Measurements from ENCODE around the gene GRM8. TPM values are rescaled to one million over a fixed set of nuclear protein-coding genes. Genes with fewer than 3 reads are reported as not detected.

GRM8 gene
- polyA plus RNA-seq, 1 donor from 2014 or later, result 1.5 TPM

GRCh38 chr7:126755381-126755780 is 497.4 kb downstream of the GRM8 start:
- Histone ChIP-seq H3K79me2 (replicated peaks; ENCODE audit: insufficient read depth, low read length) (no peaks in the 10 kb centered on the region), H3K9me2 (ENCODE audit: insufficient read depth, low read length) (no peaks in the 10 kb centered on the region), H3K4me2 (ENCODE audit: low read length) (no peak overlapping the region), H3K4me3 (ENCODE audit: low read length) (no peak overlapping the region), H3K9me3 (ENCODE audit: low read length) (no peaks in the 10 kb centered on the region), H3K36me3 (ENCODE audit: insufficient read depth, low read length) (no peaks in the 10 kb centered on the region), H3F3A (ENCODE audit: insufficient read depth, low read length, poor library complexity, severe bottlenecking) (no peaks in the 10 kb centered on the region), H2AFZ (ENCODE audit: low read depth, low read length) (no peak overlapping the region), H4K20me1 (ENCODE audit: insufficient read depth) (no peaks in the 10 kb centered on the region), H3K9ac (ENCODE audit: low read length) (no peak overlapping the region), H3K27me3 (ENCODE audit: insufficient read depth, low read depth, low read length) (no peaks in the 10 kb centered on the region), H3K27ac (ENCODE audit: low read length) (peak overlapping the region; percentile 13)
- TF ChIP-seq POLR2AphosphoS5 (IDR thresholded peaks at IDR 0.05) (peak; percentile 85), EZH2 (IDR thresholded peaks at IDR 0.05; ENCODE audit: borderline replicate concordance, insufficient read depth, low read length, poor library complexity, severe bottlenecking) (no peak), TAF1 (IDR thresholded peaks at IDR 0.05; ENCODE audit: low read depth) (no peak), SMC3 (conservative IDR thresholded peaks at IDR 0.05; ENCODE audit: poor library complexity) (no peak), EP300 (conservative IDR thresholded peaks at IDR 0.05; ENCODE audit: poor library complexity, severe bottlenecking) (peak; percentile 98), REST (IDR thresholded peaks at IDR 0.05; ENCODE audit: borderline replicate concordance) (no peak), RAD21 (conservative IDR thresholded peaks at IDR 0.05) (peak; percentile 28), MXI1 (conservative IDR thresholded peaks at IDR 0.05; ENCODE audit: poor library complexity, severe bottlenecking) (no peak)
- TF ChIP-seq, protein P1, sequence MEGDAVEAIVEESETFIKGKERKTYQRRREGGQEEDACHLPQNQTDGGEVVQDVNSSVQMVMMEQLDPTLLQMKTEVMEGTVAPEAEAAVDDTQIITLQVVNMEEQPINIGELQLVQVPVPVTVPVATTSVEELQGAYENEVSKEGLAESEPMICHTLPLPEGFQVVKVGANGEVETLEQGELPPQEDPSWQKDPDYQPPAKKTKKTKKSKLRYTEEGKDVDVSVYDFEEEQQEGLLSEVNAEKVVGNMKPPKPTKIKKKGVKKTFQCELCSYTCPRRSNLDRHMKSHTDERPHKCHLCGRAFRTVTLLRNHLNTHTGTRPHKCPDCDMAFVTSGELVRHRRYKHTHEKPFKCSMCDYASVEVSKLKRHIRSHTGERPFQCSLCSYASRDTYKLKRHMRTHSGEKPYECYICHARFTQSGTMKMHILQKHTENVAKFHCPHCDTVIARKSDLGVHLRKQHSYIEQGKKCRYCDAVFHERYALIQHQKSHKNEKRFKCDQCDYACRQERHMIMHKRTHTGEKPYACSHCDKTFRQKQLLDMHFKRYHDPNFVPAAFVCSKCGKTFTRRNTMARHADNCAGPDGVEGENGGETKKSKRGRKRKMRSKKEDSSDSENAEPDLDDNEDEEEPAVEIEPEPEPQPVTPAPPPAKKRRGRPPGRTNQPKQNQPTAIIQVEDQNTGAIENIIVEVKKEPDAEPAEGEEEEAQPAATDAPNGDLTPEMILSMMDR (IDR thresholded peaks at IDR 0.05; ENCODE audit: poor library complexity, severe bottlenecking), result no peak

GRCh38 chr7:126750207-126750911 is 502.4 kb downstream of the GRM8 start:
- Histone ChIP-seq H3K4me3 (ENCODE audit: low read length) (no peak overlapping the region), H3K27me3 (ENCODE audit: insufficient read depth, low read depth, low read length) (no peaks in the 10 kb centered on the region), H2AFZ (ENCODE audit: low read depth, low read length) (no peak overlapping the region), H3K36me3 (ENCODE audit: insufficient read depth, low read length) (no peaks in the 10 kb centered on the region), H3K9me3 (ENCODE audit: low read length) (no peaks in the 10 kb centered on the region), H3K9me2 (ENCODE audit: insufficient read depth, low read length) (no peaks in the 10 kb centered on the region), H3K79me2 (replicated peaks; ENCODE audit: insufficient read depth, low read length) (no peaks in the 10 kb centered on the region), H3K9ac (ENCODE audit: low read length) (no peak overlapping the region), H3K4me2 (ENCODE audit: low read length) (no peak overlapping the region), H3F3A (ENCODE audit: insufficient read depth, low read length, poor library complexity, severe bottlenecking) (no peaks in the 10 kb centered on the region), H3K27ac (ENCODE audit: low read length) (no peak overlapping the region), H4K20me1 (ENCODE audit: insufficient read depth) (no peaks in the 10 kb centered on the region)
- TF ChIP-seq EP300 (conservative IDR thresholded peaks at IDR 0.05; ENCODE audit: poor library complexity, severe bottlenecking) (no peak), POLR2AphosphoS5 (IDR thresholded peaks at IDR 0.05) (no peak), SMC3 (conservative IDR thresholded peaks at IDR 0.05; ENCODE audit: poor library complexity) (no peak), RAD21 (conservative IDR thresholded peaks at IDR 0.05) (no peak), EZH2 (IDR thresholded peaks at IDR 0.05; ENCODE audit: borderline replicate concordance, insufficient read depth, low read length, poor library complexity, severe bottlenecking) (no peak), MXI1 (conservative IDR thresholded peaks at IDR 0.05; ENCODE audit: poor library complexity, severe bottlenecking) (no peak), REST (IDR thresholded peaks at IDR 0.05; ENCODE audit: borderline replicate concordance) (no peak), TAF1 (IDR thresholded peaks at IDR 0.05; ENCODE audit: low read depth) (no peak)
- TF ChIP-seq, protein P1 (IDR thresholded peaks at IDR 0.05; ENCODE audit: poor library complexity, severe bottlenecking), result no peak

All from neural cell (in vitro differentiated cells).